Panc1 (cell line): Measurements from ENCODE around the gene TBC1D16. TPM values are rescaled to one million over a fixed set of nuclear protein-coding genes. Genes with fewer than 3 reads are reported as not detected.

Experiments used
- ATAC-seq: fragments of 200-7000 bp; cut with Tn5 transposase; 2 replicates; pipeline ENCODE4 v1.9.1; 2020; ENCODE audit warnings: mild to moderate bottlenecking, moderate library complexity
- BruUV-seq: library from RNA; stranded (reverse); fragments of 400-500 nt; replicated peaks from 2 replicates; lab custom pipeline; 2021; lab: Mats Ljungman, UMichigan
- CTCF ChIA-PET: fragments of 300-600 bp; sonication (Branson Sonifier 250); formaldehyde crosslinking; loops from one replicate; lab custom pipeline; 2022; ENCODE audit warnings: antibody characterized with exemption; lab: Charles Lee
- POLR2A ChIA-PET: fragments of 300-600 bp; sonication (Branson Sonifier 250); formaldehyde crosslinking; loops from one replicate; lab custom pipeline; 2022; ENCODE audit warnings: antibody characterized with exemption; lab: Charles Lee
- DNase-seq: peaks from one replicate; pipeline ENCODE4 v3.0.0-alpha.2; 2010; ENCODE audit warnings: low read depth, low spot score
- H3K27ac ChIP-seq: 2 replicates; pipeline ENCODE4 v1.5.1; 2011; ENCODE audit warnings: mild to moderate bottlenecking, low read length, inconsistent platforms
- H3K27me3 ChIP-seq: fragments of 200-500 bp; sonication (Bioruptor generic); 2 replicates; pipeline ENCODE4 v1.6.0; 2014; ENCODE audit warnings: low read length, inconsistent platforms; ENCODE audit not compliant: control insufficient read depth, insufficient read depth
- H3K36me3 ChIP-seq: fragments of 200-500 bp; sonication (Bioruptor generic); 2 replicates; pipeline ENCODE4 v1.5.1; 2014; ENCODE audit warnings: inconsistent platforms, mild to moderate bottlenecking, low read length, moderate library complexity; ENCODE audit not compliant: control insufficient read depth, insufficient read depth
- H3K4me1 ChIP-seq: 2 replicates; pipeline ENCODE4 v1.5.1; 2011; ENCODE audit warnings: inconsistent platforms, mild to moderate bottlenecking, low read length, moderate library complexity; ENCODE audit not compliant: control insufficient read depth, insufficient read depth
- H3K4me3 ChIP-seq, 2 experiments: 2 replicates each; pipeline ENCODE4 v1.5.1; 2011 to 2012; ENCODE audit warnings: low read depth in 2 of 2, low read length in 2 of 2, mild to moderate bottlenecking in 2 of 2, inconsistent platforms in 1 of 2, moderate library complexity in 1 of 2
- H3K9me3 ChIP-seq: fragments of 200-500 bp; sonication (Bioruptor generic); 2 replicates; pipeline ENCODE4 v1.5.1; 2014; ENCODE audit warnings: low read depth, mild to moderate bottlenecking, inconsistent platforms, low read length, moderate library complexity; ENCODE audit not compliant: control insufficient read depth, insufficient read depth
- CTCF ChIP-seq: fragments of 450-650 bp; IDR thresholded peaks from 2 replicates; pipeline ENCODE4 v1.5.1; 2017; ENCODE audit warnings: mild to moderate bottlenecking
- POLR2AphosphoS5 ChIP-seq: IDR thresholded peaks from 2 replicates; pipeline ENCODE4 v1.6.1; 2012; ENCODE audit warnings: mild to moderate bottlenecking, low read depth, low read length, moderate library complexity
- REST ChIP-seq, 2 experiments: IDR thresholded peaks; 2 replicates each; pipeline ENCODE4 v1.6.1; 2011 to 2012; ENCODE audit warnings: low read depth in 2 of 2, control low read depth in 1 of 2, low read length in 1 of 2, mild to moderate bottlenecking in 1 of 2, moderate library complexity in 1 of 2; ENCODE audit not compliant: insufficient read depth in 1 of 2
- SIN3A ChIP-seq: IDR thresholded peaks from 2 replicates; pipeline ENCODE4 v1.6.1; 2012; ENCODE audit warnings: low read depth, mild to moderate bottlenecking, low read length, moderate library complexity, borderline replicate concordance; ENCODE audit not compliant: insufficient read depth
- TCF7L2 ChIP-seq: IDR thresholded peaks from 2 replicates; pipeline ENCODE4 v1.6.1; 2011; ENCODE audit warnings: mild to moderate bottlenecking, low read depth, low read length, inconsistent platforms
- in situ Hi-C: cut with HindIII; loops from 2 replicates; pipeline ENCODE4 v1.10.0; 2016; ENCODE audit warnings: low sequenced_read_pairs, low pct_unique_long_range_greater_than_20kb
- intact Hi-C: fragments of 100-400 bp; cut with micrococcal nuclease; formaldehyde crosslinking; loops from one replicate; pipeline ENCODE4 v1.10.0; 2022; ENCODE audit not compliant: unreplicated experiment
- total RNA-seq: library from RNA; stranded (reverse); gene quantifications from one replicate; pipeline ENCODE4 v1.2.1, GENCODE V29; 2021; ENCODE audit not compliant: unreplicated experiment

The TBC1D16 gene
- total RNA-seq, 1 experiment from 2014 or later = 41.6 TPM

GRCh38 chr17:79917902-79918484 lies 117.7 kb downstream of the TBC1D16 start:
- ATAC-seq = no peak
- TF ChIP-seq POLR2AphosphoS5 = no peak
- TF ChIP-seq CTCF = no peak
- TF ChIP-seq TCF7L2 = no peak
- TF ChIP-seq SIN3A = no peak
- no peak for TF ChIP-seq REST (IDR thresholded peaks at IDR 0.05; ENCODE audit: insufficient read depth in 1 of 2, low read depth in 2 of 2, low read length in 1 of 2)
- in situ Hi-C loops = no loop called here

GRCh38 chr17:79916991-79917901 lies 118.4 kb downstream of the TBC1D16 start:
- no peak overlapping the region for H3K4me3 ChIP-seq
- ChIA-PET POLR2A (interaction anchor here (0.7 kb wide), 1 partner anchor 44 kb away, joined by 3 read pairs; no protein-coding TSS in a partner anchor), CTCF (interaction anchor here (1.2 kb wide), 1 partner anchor 109 kb away, joined by 3 read pairs; no protein-coding TSS in a partner anchor)
- H3K36me3 ChIP-seq = no peaks in the 10 kb centered on the region
- H3K27ac ChIP-seq = no peak overlapping the region
- no peak for DNase-seq
- no peaks in the 10 kb centered on the region for H3K27me3 ChIP-seq
- no peak for TF ChIP-seq REST (IDR thresholded peaks at IDR 0.05; ENCODE audit: insufficient read depth in 1 of 2, low read depth in 2 of 2, low read length in 1 of 2)
- TF ChIP-seq SIN3A = no peak
- TF ChIP-seq TCF7L2 = no peak
- TF ChIP-seq POLR2AphosphoS5 = no peak
- TF ChIP-seq CTCF = no peak
- peaks cover 26% of the 10 kb centered on the region for H3K4me1 ChIP-seq
- no peaks in the 10 kb centered on the region for H3K9me3 ChIP-seq
- in situ Hi-C loops = no loop called here
- intact Hi-C loops = loop anchor here (10.0 kb wide), 1 partner anchor 72 kb away; no protein-coding TSS in a partner anchor
- ATAC-seq = no peak
- BruUV-seq = no TSS peak

More at GRCh38 chr17:79917902-79918484, 117.7 kb downstream of the TBC1D16 start:
- H3K27ac ChIP-seq = no peak overlapping the region
- intact Hi-C loops = loop anchor here (10.0 kb wide), 1 partner anchor 73 kb away; no protein-coding TSS in a partner anchor
- CTCF ChIA-PET = no interaction called here
- H3K9me3 ChIP-seq = no peaks in the 10 kb centered on the region
- BruUV-seq = no TSS peak
- no peaks in the 10 kb centered on the region for H3K27me3 ChIP-seq
- H3K36me3 ChIP-seq = no peaks in the 10 kb centered on the region
- DNase-seq = no peak
- POLR2A ChIA-PET = no interaction called here
- peaks cover 26% of the 10 kb centered on the region for H3K4me1 ChIP-seq
- H3K4me3 ChIP-seq = no peak overlapping the region
